ENCODE results near the gene FOXN3. TPM values are rescaled to one million over a fixed set of nuclear protein-coding genes. Genes with fewer than 3 reads are reported as not detected.

The FOXN3 gene
- polyA plus RNA-seq, 1 donor from 2014 or later = 10.3 TPM

GRCh38 chr14:89391123-89391522, 25.9 kb downstream of the FOXN3 start:
- no peaks in the 10 kb centered on the region for H4K20me1 ChIP-seq (ENCODE audit: insufficient read depth)
- H3K27ac ChIP-seq (ENCODE audit: low read length) = no peak overlapping the region
- no peak for TF ChIP-seq EP300 (conservative IDR thresholded peaks at IDR 0.05; ENCODE audit: poor library complexity, severe bottlenecking)
- no peak for TF ChIP-seq MXI1 (conservative IDR thresholded peaks at IDR 0.05; ENCODE audit: poor library complexity, severe bottlenecking)
- no peak for TF ChIP-seq EZH2 (IDR thresholded peaks at IDR 0.05; ENCODE audit: borderline replicate concordance, insufficient read depth, low read length, poor library complexity, severe bottlenecking)
- no peak for TF ChIP-seq REST (IDR thresholded peaks at IDR 0.05; ENCODE audit: borderline replicate concordance)
- TF ChIP-seq SMC3 (conservative IDR thresholded peaks at IDR 0.05; ENCODE audit: poor library complexity) = no peak
- TF ChIP-seq POLR2AphosphoS5 (IDR thresholded peaks at IDR 0.05) = no peak
- no peak for TF ChIP-seq TAF1 (IDR thresholded peaks at IDR 0.05; ENCODE audit: low read depth)
- TF ChIP-seq RAD21 (conservative IDR thresholded peaks at IDR 0.05) = no peak
- no peaks in the 10 kb centered on the region for H3F3A ChIP-seq (ENCODE audit: insufficient read depth, low read length, poor library complexity, severe bottlenecking)
- no peaks in the 10 kb centered on the region for H3K36me3 ChIP-seq (ENCODE audit: insufficient read depth, low read length)
- no peak overlapping the region for H3K9ac ChIP-seq (ENCODE audit: low read length)
- no peaks in the 10 kb centered on the region for H3K9me3 ChIP-seq (ENCODE audit: low read length)
- no peak overlapping the region for H3K4me2 ChIP-seq (ENCODE audit: low read length)
- H2AFZ ChIP-seq (ENCODE audit: low read depth, low read length) = no peak overlapping the region
- no peaks in the 10 kb centered on the region for H3K27me3 ChIP-seq (ENCODE audit: insufficient read depth, low read depth, low read length)
- no peak overlapping the region for H3K4me3 ChIP-seq (ENCODE audit: low read length)
- peaks cover 34% of the 10 kb centered on the region for H3K79me2 ChIP-seq (replicated peaks; ENCODE audit: insufficient read depth, low read length)
- no peaks in the 10 kb centered on the region for H3K9me2 ChIP-seq (ENCODE audit: insufficient read depth, low read length)

DNA sequence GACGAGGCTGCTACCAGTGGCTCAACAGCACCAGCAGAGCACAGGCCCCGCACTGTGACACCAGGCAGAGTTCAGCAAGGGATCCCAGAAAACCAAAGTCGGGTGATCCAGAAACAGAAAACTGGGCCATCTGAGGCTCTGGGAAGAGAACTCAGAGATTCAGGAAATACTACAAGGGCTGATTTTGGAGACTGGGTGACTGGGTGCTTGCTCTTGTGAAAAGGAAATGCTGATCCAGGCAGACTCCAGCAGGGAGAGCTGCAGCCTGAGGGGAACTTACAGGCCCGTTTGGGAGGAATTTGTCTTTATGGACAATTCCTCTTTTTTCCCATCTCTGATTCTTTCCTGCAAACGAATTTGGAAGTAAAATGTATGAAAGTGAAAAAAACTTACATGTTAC, 28.2 kb downstream of the FOXN3 start:
- TF ChIP-seq CTCF (IDR thresholded peaks at IDR 0.05; ENCODE audit: poor library complexity, severe bottlenecking) (no peak), TAF1 (IDR thresholded peaks at IDR 0.05; ENCODE audit: low read depth) (no peak), MXI1 (conservative IDR thresholded peaks at IDR 0.05; ENCODE audit: poor library complexity, severe bottlenecking) (no peak)
- no peaks in the 10 kb centered on the region for H4K20me1 ChIP-seq (ENCODE audit: insufficient read depth)
- H3K36me3 ChIP-seq (ENCODE audit: insufficient read depth, low read length) = no peaks in the 10 kb centered on the region
- no peaks in the 10 kb centered on the region for H3K27me3 ChIP-seq (ENCODE audit: insufficient read depth, low read depth, low read length)
- no peak overlapping the region for H3K9ac ChIP-seq (ENCODE audit: low read length)
- H3K27ac ChIP-seq (ENCODE audit: low read length) = no peak overlapping the region
- no peaks in the 10 kb centered on the region for H3F3A ChIP-seq (ENCODE audit: insufficient read depth, low read length, poor library complexity, severe bottlenecking)
- no peak overlapping the region for H3K4me2 ChIP-seq (ENCODE audit: low read length)
- no peak overlapping the region for H2AFZ ChIP-seq (ENCODE audit: low read depth, low read length)
- peaks cover 33% of the 10 kb centered on the region for H3K79me2 ChIP-seq (replicated peaks; ENCODE audit: insufficient read depth, low read length)
- no peaks in the 10 kb centered on the region for H3K9me2 ChIP-seq (ENCODE audit: insufficient read depth, low read length)
- H3K9me3 ChIP-seq (ENCODE audit: low read length) = no peaks in the 10 kb centered on the region
- no peak overlapping the region for H3K4me3 ChIP-seq (ENCODE audit: low read length)

All from neural cell (in vitro differentiated cells).